Measurements from ENCODE around the gene SNX8. TPM values are rescaled to one million over a fixed set of nuclear protein-coding genes. Genes with fewer than 3 reads are reported as not detected.

SNX8 gene
- total and polyA plus RNA-seq, 2 experiments from 2014 or later: 24.7 to 81.4 TPM

- Histone ChIP-seq H3K27me3 (no peaks in the 10 kb centered on the region), H3K4me3 (no peak overlapping the region), H3K4me1 (ENCODE audit: insufficient read depth) (no peaks in the 10 kb centered on the region), H2AFZ (no peak overlapping the region), H3K79me2 (no peaks in the 10 kb centered on the region), H3K27ac (no peak overlapping the region), H3K9me2 (replicated peaks; ENCODE audit: insufficient read depth) (no peaks in the 10 kb centered on the region), H4K20me1 (ENCODE audit: insufficient read depth, poor library complexity, severe bottlenecking) (no peaks in the 10 kb centered on the region), H3K4me2 (no peak overlapping the region), H3K36me3 (replicated peaks; ENCODE audit: insufficient read depth, low read depth) (no peaks in the 10 kb centered on the region), H3K9me3 (ENCODE audit: low read depth) (no peaks in the 10 kb centered on the region)
- no peak for DNase-seq (ENCODE audit: low spot score)
- 97% methylated on average over 9 of the region's 9 CpGs for WGBS (ENCODE audit: low lambda C conversion rate, missing lambda C conversion rate)
- TF ChIP-seq EZH2 (IDR thresholded peaks at IDR 0.05; ENCODE audit: borderline replicate concordance) (no peak), EZH2phosphoT487 (IDR thresholded peaks at IDR 0.05; ENCODE audit: low read depth, severe bottlenecking, unreplicated experiment) (no peak), CTCF (IDR thresholded peaks at IDR 0.05; ENCODE audit: poor library complexity) (no peak)
Measured at GRCh38 chr7:2214636-2215035, 99.6 kb downstream of the SNX8 start.

GRCh38 chr7:2213551-2214215, 100.6 kb downstream of the SNX8 start:
- Histone ChIP-seq H3K4me2 (no peak overlapping the region), H2AFZ (no peak overlapping the region), H3K4me3 (no peak overlapping the region), H3K27me3 (no peaks in the 10 kb centered on the region), H3K4me1 (ENCODE audit: insufficient read depth) (no peaks in the 10 kb centered on the region), H4K20me1 (ENCODE audit: insufficient read depth, poor library complexity, severe bottlenecking) (no peaks in the 10 kb centered on the region), H3K9me2 (replicated peaks; ENCODE audit: insufficient read depth) (no peaks in the 10 kb centered on the region), H3K79me2 (no peaks in the 10 kb centered on the region), H3K36me3 (replicated peaks; ENCODE audit: insufficient read depth, low read depth) (no peaks in the 10 kb centered on the region), H3K27ac (no peak overlapping the region), H3K9me3 (ENCODE audit: low read depth) (no peaks in the 10 kb centered on the region)
- DNase-seq (ENCODE audit: low spot score): no peak
- no peak for TF ChIP-seq EZH2phosphoT487 (IDR thresholded peaks at IDR 0.05; ENCODE audit: low read depth, severe bottlenecking, unreplicated experiment)
- no peak for TF ChIP-seq EZH2 (IDR thresholded peaks at IDR 0.05; ENCODE audit: borderline replicate concordance)
- TF ChIP-seq CTCF (IDR thresholded peaks at IDR 0.05; ENCODE audit: poor library complexity): no peak
- 93% methylated on average over 13 of the region's 15 CpGs for WGBS (ENCODE audit: low lambda C conversion rate, missing lambda C conversion rate)

- Histone ChIP-seq H3K4me2 (no peak overlapping the region), H3K9me3 (ENCODE audit: low read depth) (no peaks in the 10 kb centered on the region), H3K79me2 (no peaks in the 10 kb centered on the region), H2AFZ (no peak overlapping the region), H3K36me3 (replicated peaks; ENCODE audit: insufficient read depth, low read depth) (no peaks in the 10 kb centered on the region), H3K9me2 (replicated peaks; ENCODE audit: insufficient read depth) (no peaks in the 10 kb centered on the region), H3K27me3 (no peaks in the 10 kb centered on the region), H3K27ac (no peak overlapping the region), H4K20me1 (ENCODE audit: insufficient read depth, poor library complexity, severe bottlenecking) (no peaks in the 10 kb centered on the region), H3K4me1 (ENCODE audit: insufficient read depth) (no peaks in the 10 kb centered on the region), H3K4me3 (no peak overlapping the region)
- no peak for DNase-seq (ENCODE audit: low spot score)
- over 99% methylated on average over 10 of the region's 10 CpGs for WGBS (ENCODE audit: low lambda C conversion rate, missing lambda C conversion rate)
- no peak for TF ChIP-seq CTCF (IDR thresholded peaks at IDR 0.05; ENCODE audit: poor library complexity)
- no peak for TF ChIP-seq EZH2phosphoT487 (IDR thresholded peaks at IDR 0.05; ENCODE audit: low read depth, severe bottlenecking, unreplicated experiment)
- no peak for TF ChIP-seq EZH2 (IDR thresholded peaks at IDR 0.05; ENCODE audit: borderline replicate concordance)
Measured at GRCh38 chr7:2212906-2213305, 101.3 kb downstream of the SNX8 start.

All from hepatocyte (in vitro differentiated cells).